Endothelial cell of umbilical vein (primary cell): ENCODE results near the gene HMMR. TPM values are rescaled to one million over a fixed set of nuclear protein-coding genes. Genes with fewer than 3 reads are reported as not detected.
A peak's percentile ranks its signal among the peaks of the same experiment; 100 is the strongest.
"Not testable (repeated sequence)": the region's sequence is repeated elsewhere in the genome, so short reads cannot be mapped to it uniquely, and the experiment has no call there.

ENCODE experiments used
- BruUV-seq: library from RNA; stranded (reverse); fragments of 400-500 nt; replicated peaks from 2 replicates; lab custom pipeline; 2021; lab: Mats Ljungman, UMichigan
- CTCF ChIA-PET: fragments of 300-600, 350-600 bp; sonication (Branson Sonifier 250); formaldehyde crosslinking; loops from one replicate; lab custom pipeline; 2021; ENCODE audit warnings: antibody characterized with exemption, inconsistent platforms; lab: Charles Lee
- POLR2A ChIA-PET: fragments of 300-600, 350-600 bp; sonication (Branson Sonifier 250); formaldehyde crosslinking; loops from one replicate; lab custom pipeline; 2021; ENCODE audit warnings: antibody characterized with exemption, inconsistent platforms; lab: Charles Lee
- DNase-seq: peaks from one replicate; pipeline ENCODE4 v3.0.0-alpha.2; 2011; ENCODE audit warnings: low read depth, low spot score
- FAIRE-seq: peaks from 2 replicates; lab custom pipeline; 2011; peaks lifted over from hg19 to GRCh38; lab: Jason Lieb, UNC
- H2AFZ ChIP-seq: 2 replicates; pipeline ENCODE4 v1.6.0; 2012; ENCODE audit warnings: low read depth, low read length, control low read depth, inconsistent platforms
- H3K27ac ChIP-seq: 2 replicates; pipeline ENCODE4 v1.5.1; 2011; ENCODE audit warnings: low read depth, mild to moderate bottlenecking, control low read depth, low read length, moderate library complexity; ENCODE audit not compliant: insufficient read depth
- H3K27me3 ChIP-seq, 2 experiments: 2 replicates each; pipeline versions ENCODE4 v1.6.0 to v1.6.1; 2011; ENCODE audit warnings: low read length in 2 of 2, mixed read lengths in 1 of 2; ENCODE audit not compliant: control insufficient read depth in 2 of 2, insufficient read depth in 2 of 2
- H3K36me3 ChIP-seq, 2 experiments: 2 replicates in 1 of 2; 3 replicates in 1 of 2; pipeline ENCODE4 v1.5.1; 2011; ENCODE audit warnings: low read length in 2 of 2, mild to moderate bottlenecking in 1 of 2, moderate library complexity in 1 of 2; ENCODE audit not compliant: control insufficient read depth in 2 of 2, insufficient read depth in 2 of 2; ENCODE audit errors: extremely low read depth in 1 of 2
- H3K4me1 ChIP-seq: 3 replicates; pipeline ENCODE4 v1.5.1; 2011; ENCODE audit warnings: mild to moderate bottlenecking, low read length; ENCODE audit not compliant: control insufficient read depth, insufficient read depth; ENCODE audit errors: extremely low read depth
- H3K4me2 ChIP-seq: 2 replicates; pipeline ENCODE4 v1.6.1; 2011; ENCODE audit warnings: low read length, control low read depth, mixed read lengths; ENCODE audit not compliant: insufficient read depth
- H3K4me3 ChIP-seq, 3 experiments: fragments of 200-600 bp in 1 of 3; sonication (generic), shearing (Covaris generic) in 1 of 3; replicated peaks in 1 of 3; 2 replicates each; pipeline ENCODE4 v1.5.1; 2011 to 2016; ENCODE audit warnings: control low read depth in 3 of 3, low read length in 3 of 3, mild to moderate bottlenecking in 2 of 3, inconsistent platforms in 1 of 3, low read depth in 1 of 3, moderate library complexity in 1 of 3; ENCODE audit not compliant: insufficient read depth in 1 of 3
- H3K79me2 ChIP-seq: 2 replicates; pipeline ENCODE4 v1.6.0; 2012; ENCODE audit warnings: low read length, inconsistent platforms; ENCODE audit not compliant: control insufficient read depth, insufficient read depth
- H3K9ac ChIP-seq: replicated peaks from 2 replicates; pipeline ENCODE3; 2011; ENCODE audit warnings: low read length, control low read depth; ENCODE audit not compliant: insufficient read depth; ENCODE audit errors: extremely low read depth
- H3K9me1 ChIP-seq: replicated peaks from 3 replicates; pipeline ENCODE4 v1.6.0; 2011; ENCODE audit warnings: mild to moderate bottlenecking, low read length; ENCODE audit not compliant: control insufficient read depth, insufficient read depth; ENCODE audit errors: extremely low read depth
- H3K9me3 ChIP-seq: replicated peaks from 2 replicates; pipeline ENCODE4 v1.5.1; 2012; ENCODE audit warnings: low read length, inconsistent platforms; ENCODE audit not compliant: control insufficient read depth, insufficient read depth
- H4K20me1 ChIP-seq: replicated peaks from 2 replicates; pipeline ENCODE3; 2011; ENCODE audit warnings: mild to moderate bottlenecking, low read length; ENCODE audit not compliant: control insufficient read depth, insufficient read depth; ENCODE audit errors: extremely low read depth
- CTCF ChIP-seq, 2 donors: IDR thresholded peaks; 1 replicate in 1 of 2; 2 replicates in 1 of 2; pipeline ENCODE4 v1.5.1; 2011; ENCODE audit warnings: low read length in 2 of 2, mild to moderate bottlenecking in 2 of 2, moderate library complexity in 2 of 2, control low read depth in 1 of 2, inconsistent platforms in 1 of 2, low read depth in 1 of 2; ENCODE audit not compliant: insufficient read depth in 1 of 2; ENCODE audit errors: extremely low read depth in 1 of 2
- EZH2 ChIP-seq: IDR thresholded peaks from 2 replicates; pipeline ENCODE4 v1.6.1; 2012; ENCODE audit warnings: borderline replicate concordance, low read depth, mild to moderate bottlenecking, moderate library complexity, low read length, inconsistent platforms; ENCODE audit not compliant: severe bottlenecking
- FOS ChIP-seq: IDR thresholded peaks from 2 replicates; pipeline ENCODE4 v1.6.1; 2011; ENCODE audit warnings: mild to moderate bottlenecking, low read length, moderate library complexity, borderline replicate concordance; ENCODE audit not compliant: insufficient read depth
- GATA2 ChIP-seq: IDR thresholded peaks from 2 replicates; pipeline ENCODE4 v1.7.0; 2011; ENCODE audit warnings: low read depth, mild to moderate bottlenecking, moderate library complexity, mixed read lengths, low read length; ENCODE audit not compliant: insufficient read length, insufficient read depth
- JUN ChIP-seq: IDR thresholded peaks from 2 replicates; pipeline ENCODE4 v1.6.1; 2011; ENCODE audit warnings: borderline replicate concordance, low read depth; ENCODE audit not compliant: insufficient read length, insufficient read depth
- MYC ChIP-seq: IDR thresholded peaks from one replicate; pipeline ENCODE4 v1.6.1; 2011; ENCODE audit warnings: mild to moderate bottlenecking, low read depth, low read length
- POLR2A ChIP-seq: IDR thresholded peaks from 2 replicates; pipeline ENCODE4 v1.6.1; 2012; ENCODE audit warnings: low read depth, mild to moderate bottlenecking, control low read depth, low read length
- POLR2AphosphoS5 ChIP-seq: IDR thresholded peaks from 2 replicates; pipeline ENCODE4 v1.6.1; 2012; ENCODE audit warnings: low read depth, mild to moderate bottlenecking, control low read depth, low read length, moderate library complexity; ENCODE audit not compliant: insufficient read depth
- dilution Hi-C: fragments of 300-500 bp; cut with MboI; formaldehyde crosslinking; loops from one replicate; pipeline ENCODE4 v1.15.0; 2019; ENCODE audit warnings: low sequenced_read_pairs; ENCODE audit not compliant: extremely low pct_ligation_motif_present
- intact Hi-C: fragments of 100-400 bp; cut with micrococcal nuclease; formaldehyde crosslinking; loops from one replicate; pipeline ENCODE4 v1.10.0; 2022
- polyA plus RNA-seq, 4 experiments: library from polyadenylated mRNA; depleted of rRNA in 3 of 4; stranded (reverse) in 3 of 4; unstranded in 1 of 4; fragments of >200 nt; gene quantifications; 2 replicates each; pipeline versions ENCODE4 v1.2.1 to v1.2.3, GENCODE V29; 2011 to 2012; ENCODE audit warnings: missing spikeins in 1 of 4
- total RNA-seq: library from RNA; stranded (reverse); gene quantifications from 2 replicates; pipeline ENCODE4 v1.2.3, GENCODE V29; 2021

HMMR gene
- total and polyA plus RNA-seq, 2 donors (not counting 3 experiments of a cell fraction or from before 2014, with no cell fraction given): 5.5 to 31.0 TPM

- no peak overlapping the region for H3K4me2 ChIP-seq
- H3K36me3 ChIP-seq: no peaks in the 10 kb centered on the region
- no peak overlapping the region for H3K4me3 ChIP-seq
- CTCF ChIA-PET: interaction anchor here (0.5 to 4.1 kb wide), 2 partner anchors 16 to 779 kb away, joined by 4 to 14 read pairs; no protein-coding TSS in a partner anchor
- TF ChIP-seq EZH2 (no peak), GATA2 (no peak), FOS (no peak), POLR2AphosphoS5 (no peak), POLR2A (no peak), MYC (no peak), JUN (no peak), CTCF (IDR thresholded peaks at IDR 0.05; ENCODE audit: extremely low read depth in 1 of 2, insufficient read depth in 1 of 2, low read depth in 1 of 2, low read length in 2 of 2) (no peak)
- BruUV-seq: no TSS peak
- H3K27me3 ChIP-seq: no peaks in the 10 kb centered on the region
- H3K9me1 ChIP-seq: no peaks in the 10 kb centered on the region
- no peaks in the 10 kb centered on the region for H4K20me1 ChIP-seq
- POLR2A ChIA-PET: no interaction called here
- H3K9ac ChIP-seq: no peak overlapping the region
- H3K79me2 ChIP-seq: no peaks in the 10 kb centered on the region
- FAIRE-seq: no peak
- H3K4me1 ChIP-seq: no peaks in the 10 kb centered on the region
- no peaks in the 10 kb centered on the region for H3K9me3 ChIP-seq
- DNase-seq: no peak
- intact Hi-C loops: no loop called here
- no peak overlapping the region for H2AFZ ChIP-seq
- dilution Hi-C loops: no loop called here
- no peak overlapping the region for H3K27ac ChIP-seq
These were observed 35.6 kb upstream of the HMMR start for GRCh38 chr5:163424836-163425235.

GRCh38 chr5:163426128-163426527 lies 34.3 kb upstream of the HMMR start:
- H4K20me1 ChIP-seq, BruUV-seq, POLR2A ChIA-PET, H3K79me2 ChIP-seq, H3K4me2 ChIP-seq, H2AFZ ChIP-seq, H3K27me3 ChIP-seq, H3K4me3 ChIP-seq, H3K36me3 ChIP-seq, H3K9me3 ChIP-seq, H3K9ac ChIP-seq, CTCF ChIA-PET, dilution Hi-C loops, FAIRE-seq, intact Hi-C loops, H3K27ac ChIP-seq, H3K9me1 ChIP-seq, H3K4me1 ChIP-seq: not testable (repeated sequence)
- peak; percentile 20 for DNase-seq
